Activated CD4-positive, alpha-beta T cell treated with anti-CD3 and anti-CD28 coated beads, Interleukin-2, amount 50 U/mL, for 16 hours (primary cell): ENCODE data around the gene CDH4.

Experiments
- DNase-seq: peaks from one replicate; pipeline ENCODE4 v3.0.0-alpha.2; 2020

CDH4 gene

GRCh38 chr20:61284752-61285151 is 32.7 kb downstream of the CDH4 start:
- no peak for DNase-seq

- DNase-seq = no peak
Measured at GRCh38 chr20:61285152-61285645, 33.1 kb downstream of the CDH4 start.

- DNase-seq = no peak
Measured at GRCh38 chr20:61285691-61286090, 33.6 kb downstream of the CDH4 start.

GRCh38 chr20:61287583-61288275 is 35.7 kb downstream of the CDH4 start:
- DNase-seq = no peak

GRCh38 chr20:61288331-61288784 is 36.3 kb downstream of the CDH4 start:
- no peak for DNase-seq

GRCh38 chr20:61289166-61289565 is 37.1 kb downstream of the CDH4 start:
- no peak for DNase-seq

- no peak for DNase-seq
Measured at GRCh38 chr20:61290721-61291120, 38.7 kb downstream of the CDH4 start.

GRCh38 chr20:61291166-61291829 is 39.2 kb downstream of the CDH4 start:
- no peak for DNase-seq

- DNase-seq = no peak
Measured at GRCh38 chr20:61292391-61292790, 40.3 kb downstream of the CDH4 start.

- DNase-seq = no peak
Measured at GRCh38 chr20:61292821-61293612, 41.0 kb downstream of the CDH4 start.

- no peak for DNase-seq
Measured at GRCh38 chr20:61293951-61294350, 41.9 kb downstream of the CDH4 start.

- no peak for DNase-seq
Measured at GRCh38 chr20:61295249-61295648, 43.2 kb downstream of the CDH4 start.

GRCh38 chr20:61295682-61296628 is 43.9 kb downstream of the CDH4 start:
- DNase-seq = no peak

GRCh38 chr20:61296629-61297019 is 44.6 kb downstream of the CDH4 start:
- no peak for DNase-seq

- DNase-seq = no peak
Measured at GRCh38 chr20:61297491-61297890, 45.4 kb downstream of the CDH4 start.

GRCh38 chr20:61297986-61298385 is 45.9 kb downstream of the CDH4 start:
- DNase-seq = no peak

GRCh38 chr20:61298661-61299060 is 46.6 kb downstream of the CDH4 start:
- no peak for DNase-seq

- no peak for DNase-seq
Measured at GRCh38 chr20:61299104-61299503, 47.0 kb downstream of the CDH4 start.

GRCh38 chr20:61299618-61300017 is 47.6 kb downstream of the CDH4 start:
- no peak for DNase-seq

- no peak for DNase-seq
Measured at GRCh38 chr20:61300293-61300692, 48.2 kb downstream of the CDH4 start.

- no peak for DNase-seq
Measured at GRCh38 chr20:61300709-61301108, 48.6 kb downstream of the CDH4 start.

- no peak for DNase-seq
Measured at GRCh38 chr20:61301711-61302525, 49.9 kb downstream of the CDH4 start.
